Upper lobe of right lung (tissue), 1 donor: Measurements from ENCODE around the gene METTL17. TPM values are rescaled to one million over a fixed set of nuclear protein-coding genes. Genes with fewer than 3 reads are reported as not detected.

Experiments used
- ATAC-seq: fragments of 200-7000 bp; cut with Tn5 transposase; one replicate; pipeline ENCODE4 v1.9.1; 2020; ENCODE audit warnings: mild to moderate bottlenecking, moderate library complexity
- DNase-seq: peaks from one replicate; pipeline ENCODE4 v3.0.0-alpha.2; 2020
- H3K27ac ChIP-seq: fragments of 200-600 bp; one replicate; pipeline ENCODE4 v1.8.0; 2022
- H3K27me3 ChIP-seq: fragments of 200-600 bp; one replicate; pipeline ENCODE4 v1.8.0; 2022; ENCODE audit warnings: mild to moderate bottlenecking
- H3K36me3 ChIP-seq: fragments of 200-600 bp; one replicate; pipeline ENCODE4 v1.8.0; 2022
- H3K4me1 ChIP-seq: fragments of 200-600 bp; one replicate; pipeline ENCODE4 v1.8.0; 2022
- H3K4me3 ChIP-seq: fragments of 200-600 bp; one replicate; pipeline ENCODE4 v1.8.0; 2022; ENCODE audit warnings: mild to moderate bottlenecking
- H3K9me3 ChIP-seq: fragments of 200-600 bp; one replicate; pipeline ENCODE4 v1.8.0; 2022
- CTCF ChIP-seq: fragments of 200-600 bp; IDR thresholded peaks from one replicate; pipeline ENCODE4 v1.8.0; 2022; ENCODE audit warnings: antibody characterized with exemption
- intact Hi-C: fragments of 100-400 bp; cut with DNase I; formaldehyde crosslinking; loops from one replicate; pipeline ENCODE4 v1.11.0; 2022
- total RNA-seq: library from RNA; stranded (reverse); fragmentation: NEBNext Ultra II Directional; extraction: Animal tissue kit (Norgen Biotek cat#: 25700); gene quantifications from one replicate; pipeline ENCODE4 v1.2.1, GENCODE V29; 2021
- donor health status: DM: no; HTN: yes; CAD: no; lungs with severe emphysema.

Gene METTL17
- total RNA-seq, 1 donor from 2014 or later: 51.0 TPM

DNA sequence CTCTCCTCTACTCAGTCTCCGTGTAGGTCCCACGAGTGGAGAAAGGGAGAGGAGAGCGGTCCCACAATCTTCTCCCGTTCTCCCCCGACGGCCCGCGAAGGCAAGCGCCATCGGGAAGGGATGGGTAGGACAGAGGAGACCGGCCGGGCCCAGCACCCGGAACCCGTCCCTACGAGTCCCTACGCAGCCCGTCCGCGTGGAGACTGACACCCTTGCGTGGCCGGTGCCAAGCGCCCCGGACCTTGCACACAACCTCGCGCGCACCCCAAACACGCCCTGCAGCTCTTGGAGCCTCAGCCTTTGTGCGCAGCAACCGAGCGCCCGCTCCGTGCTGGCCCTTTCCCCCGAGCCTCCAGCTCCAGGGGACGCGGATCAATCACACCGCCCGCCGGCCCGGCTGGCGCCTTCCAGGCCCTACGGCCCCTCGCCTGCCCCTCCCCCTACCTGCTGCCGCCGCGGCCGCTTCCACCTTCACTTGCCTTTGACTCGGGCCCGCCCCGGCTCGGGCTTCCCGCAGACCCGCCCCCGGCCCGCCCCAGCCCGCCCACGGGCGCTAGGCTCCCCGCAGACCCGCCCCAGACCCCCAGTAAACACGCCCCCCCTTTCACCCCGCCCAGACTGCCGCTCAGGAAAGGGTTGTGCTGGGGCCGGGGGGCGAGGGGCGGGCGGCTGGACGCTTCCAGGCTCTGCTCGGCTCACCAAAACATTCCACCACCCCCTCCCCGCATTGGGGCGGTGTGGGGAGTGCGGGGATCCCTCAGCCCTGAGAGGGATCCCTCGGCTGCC, 35.0 kb downstream of the METTL17 start, which contains the start of gene NDRG2:
Gene NDRG2, minus strand, starts transcription at position 477 of the 786 bp plus-strand sequence. CDS start 1,746 bp downstream, outside the sequence.
- DNase-seq (peak; percentile 91), ATAC-seq (peak; percentile 90)
- H3K27ac ChIP-seq: peak within 1 kb of the TSS; percentile 88
- H3K4me1 ChIP-seq: peaks cover 15% of the 10 kb centered on the region
- intact Hi-C loops: no loop called here
- peak within 1 kb of the TSS; percentile 86 for H3K4me3 ChIP-seq
- peaks cover 21% of the 10 kb centered on the region for H3K36me3 ChIP-seq
- H3K27me3 ChIP-seq: no peaks in the 10 kb centered on the region
- no peaks in the 10 kb centered on the region for H3K9me3 ChIP-seq
- TF ChIP-seq CTCF: no peak

DNA sequence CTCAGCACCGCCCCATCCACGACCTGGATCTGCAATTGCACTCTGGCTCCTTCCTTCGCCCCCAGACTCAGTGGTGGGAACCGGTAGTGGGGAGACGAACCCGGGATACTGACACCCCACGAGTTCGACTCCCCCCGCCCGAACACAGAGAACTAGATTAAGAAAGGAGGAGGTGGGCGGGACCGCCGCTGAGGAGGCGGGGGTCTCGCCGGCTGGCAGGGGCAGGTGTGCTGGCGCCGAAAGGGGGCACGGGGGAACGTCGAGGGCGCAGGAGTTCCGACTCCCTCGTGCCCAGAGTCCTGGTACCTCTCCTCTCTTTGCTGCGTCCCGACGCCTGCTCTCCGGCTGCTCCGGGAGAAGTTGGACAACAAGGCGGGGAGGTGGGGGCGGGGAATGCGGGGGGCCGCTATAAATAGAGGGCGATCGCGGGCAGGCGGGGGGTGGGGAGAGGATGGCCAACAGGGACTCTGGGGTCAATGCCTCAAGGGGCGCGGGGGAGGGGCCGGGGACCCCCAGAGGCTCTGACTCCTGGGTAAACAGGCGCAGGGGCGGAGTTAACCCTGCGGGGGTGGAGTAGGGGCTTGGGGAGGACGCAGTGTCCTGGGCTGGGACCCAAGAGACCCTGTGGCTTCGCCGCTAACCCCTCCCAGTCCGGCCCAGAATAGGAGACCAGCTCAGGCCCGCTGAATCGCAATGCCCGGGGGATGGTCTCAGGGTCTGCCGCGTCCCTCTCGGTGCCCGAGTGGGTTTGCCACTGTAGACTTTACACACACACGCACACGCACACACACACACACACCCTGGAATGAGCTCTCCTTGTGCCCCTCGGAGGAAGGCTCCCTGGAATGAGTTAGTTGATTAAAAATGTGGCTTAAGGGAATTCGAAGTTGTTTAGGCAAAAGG, 35.8 kb downstream of the METTL17 start:
- no peak for TF ChIP-seq CTCF
- DNase-seq (peak; percentile 76), ATAC-seq (peak; percentile 33)
- Histone ChIP-seq H3K4me3 (peak overlapping the region; percentile 86), H3K9me3 (no peaks in the 10 kb centered on the region), H3K36me3 (peaks cover 14% of the 10 kb centered on the region), H3K4me1 (peaks cover 15% of the 10 kb centered on the region), H3K27me3 (no peaks in the 10 kb centered on the region), H3K27ac (peak overlapping the region; percentile 88)
- intact Hi-C loops: no loop called here

- Histone ChIP-seq H3K27ac (peak overlapping the region; percentile 88), H3K4me1 (peaks cover 15% of the 10 kb centered on the region), H3K4me3 (no peak overlapping the region), H3K36me3 (peaks cover 6% of the 10 kb centered on the region), H3K27me3 (no peaks in the 10 kb centered on the region), H3K9me3 (no peaks in the 10 kb centered on the region)
- ATAC-seq (no peak), DNase-seq (no peak)
- TF ChIP-seq CTCF: no peak
- intact Hi-C loops: no loop called here
Observed at GRCh38 chr14:21026274-21026987, 36.7 kb downstream of the METTL17 start.

- TF ChIP-seq CTCF: no peak
- Histone ChIP-seq H3K4me1 (peaks cover 15% of the 10 kb centered on the region), H3K27me3 (no peaks in the 10 kb centered on the region), H3K36me3 (peaks cover under 1% of the 10 kb centered on the region), H3K9me3 (no peaks in the 10 kb centered on the region), H3K4me3 (no peak overlapping the region), H3K27ac (peak overlapping the region; percentile 88)
- intact Hi-C loops: no loop called here
- no peak for ATAC-seq
- DNase-seq: no peak
Observed at GRCh38 chr14:21026988-21027315, 37.2 kb downstream of the METTL17 start.

DNA sequence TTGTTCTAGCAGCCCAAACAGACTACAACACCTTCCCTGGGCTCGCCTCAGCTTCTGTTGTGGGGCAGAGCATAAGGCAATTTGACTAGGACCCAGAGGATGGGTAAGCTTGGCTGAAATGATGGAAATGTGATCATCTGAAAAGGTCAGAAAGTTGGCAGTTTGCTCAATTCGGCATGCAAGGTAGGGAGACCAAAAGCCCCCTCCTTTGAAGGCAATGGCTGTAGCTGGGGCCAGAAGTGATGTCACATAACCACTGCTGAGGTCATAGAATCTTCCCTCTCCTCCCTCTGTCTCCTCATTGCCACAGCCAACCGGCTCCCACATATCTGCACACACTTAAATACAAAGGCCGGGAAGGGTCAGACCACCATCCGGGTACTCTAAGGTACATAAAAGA, 40.1 kb downstream of the METTL17 start, which contains the start of gene TPPP2:
Gene TPPP2, plus strand, starts transcription at position 301 of the 400 bp plus-strand sequence. CDS start 365 bp downstream, outside the sequence.
- Histone ChIP-seq H3K36me3 (no peaks in the 10 kb centered on the region), H3K27ac (no peak within 1 kb of the TSS), H3K4me1 (peaks cover 5% of the 10 kb centered on the region), H3K27me3 (no peaks in the 10 kb centered on the region), H3K9me3 (no peaks in the 10 kb centered on the region), H3K4me3 (no peak within 1 kb of the TSS)
- ATAC-seq (no peak), DNase-seq (no peak)
- intact Hi-C loops: no loop called here
- TF ChIP-seq CTCF: no peak
